HEK293 (cell line): Measurements from ENCODE around the gene TBC1D4.

Experiments
- GLIS2 ChIP-seq: fragments of 450-650 bp; formaldehyde crosslinking; IDR thresholded peaks from 2 replicates; pipeline ENCODE4 v1.5.1; 2016; ENCODE audit warnings: missing biosample characterization, missing genetic modification characterization
- TCF7L2 ChIP-seq: IDR thresholded peaks from 2 replicates; pipeline ENCODE4 v1.6.1; 2011; ENCODE audit warnings: low read depth, mild to moderate bottlenecking, inconsistent platforms, low read length, moderate library complexity, borderline replicate concordance
- ZNF621 ChIP-seq: fragments of 450-650 bp; formaldehyde crosslinking; IDR thresholded peaks from 2 replicates; pipeline ENCODE4 v1.5.1; 2017; ENCODE audit warnings: missing biosample characterization, missing genetic modification characterization
- TF ChIP-seq, protein P1 (sequence below): fragments of 450-650 bp; formaldehyde crosslinking; IDR thresholded peaks from 2 replicates; pipeline ENCODE4 v1.5.1; 2016; ENCODE audit warnings: missing biosample characterization, missing genetic modification characterization
- TF ChIP-seq, protein P2 (sequence below): fragments of 450-650 bp; formaldehyde crosslinking; IDR thresholded peaks from 2 replicates; pipeline ENCODE4 v1.5.1; 2016; ENCODE audit warnings: missing biosample characterization, missing genetic modification characterization

DNA sequence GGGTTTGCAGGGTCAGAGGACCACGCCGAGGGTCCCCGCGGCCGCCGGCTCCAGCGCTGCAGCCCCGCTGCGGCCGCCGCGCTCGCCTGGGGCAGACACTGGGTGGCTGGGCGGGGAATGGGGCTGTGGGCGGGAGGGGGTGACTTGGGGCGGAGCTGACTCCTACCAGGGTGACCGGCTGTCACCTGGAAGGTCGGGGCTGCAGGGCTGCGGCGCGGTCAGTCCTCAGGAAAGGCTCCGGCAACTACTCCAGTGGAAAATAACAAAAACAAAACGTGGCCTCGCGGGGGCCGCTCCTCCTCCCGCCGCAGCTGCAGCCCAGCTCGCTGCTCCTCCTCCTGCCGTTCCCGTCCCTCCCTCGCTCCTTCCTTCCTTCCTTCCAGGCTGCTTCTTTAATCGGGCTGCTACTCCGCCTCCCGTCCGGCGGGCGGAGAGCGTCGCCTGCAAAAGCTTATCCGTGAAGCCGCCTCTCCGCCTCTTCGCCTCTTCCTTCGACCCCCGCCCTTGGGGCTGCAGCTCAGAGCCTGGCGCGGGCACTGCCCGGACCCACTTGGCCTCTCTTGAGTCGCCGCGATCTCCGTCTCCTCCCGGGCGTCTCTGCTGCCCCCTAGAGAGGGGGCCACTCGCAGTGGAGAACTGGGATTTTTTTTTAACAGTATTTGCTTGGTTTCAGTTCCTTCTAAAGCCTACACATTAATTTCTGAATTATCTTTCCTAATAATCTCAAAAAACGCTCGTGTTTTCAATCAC is at the start of gene TBC1D4:
- TF ChIP-seq, protein P1, sequence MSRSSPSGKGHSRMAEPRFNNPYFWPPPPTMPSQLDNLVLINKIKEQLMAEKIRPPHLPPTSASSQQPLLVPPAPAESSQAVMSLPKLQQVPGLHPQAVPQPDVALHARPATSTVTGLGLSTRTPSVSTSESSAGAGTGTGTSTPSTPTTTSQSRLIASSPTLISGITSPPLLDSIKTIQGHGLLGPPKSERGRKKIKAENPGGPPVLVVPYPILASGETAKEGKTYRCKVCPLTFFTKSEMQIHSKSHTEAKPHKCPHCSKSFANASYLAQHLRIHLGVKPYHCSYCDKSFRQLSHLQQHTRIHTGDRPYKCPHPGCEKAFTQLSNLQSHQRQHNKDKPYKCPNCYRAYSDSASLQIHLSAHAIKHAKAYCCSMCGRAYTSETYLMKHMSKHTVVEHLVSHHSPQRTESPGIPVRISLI (tag by site-specific recombination), result peak; percentile 96
- TF ChIP-seq ZNF621 (tag by site-specific recombination), result no peak
- TF ChIP-seq GLIS2, result peak; percentile 89
- TF ChIP-seq, protein P2, sequence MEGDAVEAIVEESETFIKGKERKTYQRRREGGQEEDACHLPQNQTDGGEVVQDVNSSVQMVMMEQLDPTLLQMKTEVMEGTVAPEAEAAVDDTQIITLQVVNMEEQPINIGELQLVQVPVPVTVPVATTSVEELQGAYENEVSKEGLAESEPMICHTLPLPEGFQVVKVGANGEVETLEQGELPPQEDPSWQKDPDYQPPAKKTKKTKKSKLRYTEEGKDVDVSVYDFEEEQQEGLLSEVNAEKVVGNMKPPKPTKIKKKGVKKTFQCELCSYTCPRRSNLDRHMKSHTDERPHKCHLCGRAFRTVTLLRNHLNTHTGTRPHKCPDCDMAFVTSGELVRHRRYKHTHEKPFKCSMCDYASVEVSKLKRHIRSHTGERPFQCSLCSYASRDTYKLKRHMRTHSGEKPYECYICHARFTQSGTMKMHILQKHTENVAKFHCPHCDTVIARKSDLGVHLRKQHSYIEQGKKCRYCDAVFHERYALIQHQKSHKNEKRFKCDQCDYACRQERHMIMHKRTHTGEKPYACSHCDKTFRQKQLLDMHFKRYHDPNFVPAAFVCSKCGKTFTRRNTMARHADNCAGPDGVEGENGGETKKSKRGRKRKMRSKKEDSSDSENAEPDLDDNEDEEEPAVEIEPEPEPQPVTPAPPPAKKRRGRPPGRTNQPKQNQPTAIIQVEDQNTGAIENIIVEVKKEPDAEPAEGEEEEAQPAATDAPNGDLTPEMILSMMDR (tag by site-specific recombination), result peak; percentile 84
- TF ChIP-seq TCF7L2, result no peak; the same call in 1 of the 2 replicates
